HG03280 (cell line): ENCODE results near the gene BNC2.

Experiments
- ATAC-seq: cut with Tn5 transposase; IDR thresholded peaks from one replicate; pipeline ENCODE4 v1.9.1; 2021; ENCODE audit warnings: mild to moderate bottlenecking, moderate library complexity; ENCODE audit not compliant: unreplicated experiment

BNC2 gene

DNA sequence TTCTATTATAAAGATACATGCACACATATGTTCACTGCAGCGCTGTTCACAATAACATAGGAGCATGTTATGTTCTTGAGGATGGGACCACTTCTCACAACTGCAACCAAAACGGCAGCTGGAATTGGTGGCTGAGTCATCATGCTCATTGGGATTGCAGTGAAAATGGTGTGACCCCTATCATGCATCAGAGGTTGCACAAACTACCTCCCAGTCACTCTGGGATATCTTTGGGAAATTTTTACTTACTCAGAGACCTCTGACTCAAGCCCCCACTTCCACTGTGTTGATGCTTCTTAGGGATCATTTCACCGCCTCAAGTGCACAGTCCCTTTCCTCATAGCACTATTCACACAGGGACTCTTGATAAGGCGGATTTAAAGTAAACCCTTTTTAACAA lies 474.1 kb downstream of the BNC2 start:
- no peak for ATAC-seq

DNA sequence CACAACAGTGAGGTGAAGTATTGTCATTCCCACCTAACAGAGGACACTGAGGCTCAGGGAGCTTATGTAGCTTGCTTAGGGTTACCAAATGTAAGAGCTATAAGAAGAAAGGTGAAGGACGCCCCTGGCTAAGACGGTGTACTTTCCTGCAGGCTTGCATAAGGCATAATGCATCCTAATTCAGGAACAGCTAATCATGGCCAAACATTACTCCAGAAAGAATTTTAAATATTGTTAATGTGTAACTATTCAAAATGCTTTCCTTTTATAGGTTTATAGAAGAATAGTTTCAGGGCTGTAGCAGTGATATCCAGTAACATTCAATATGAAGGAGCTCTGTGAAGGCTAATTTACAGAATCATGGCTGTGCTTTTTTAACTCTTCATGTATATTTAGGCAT lies 479.1 kb downstream of the BNC2 start:
- no peak for ATAC-seq

DNA sequence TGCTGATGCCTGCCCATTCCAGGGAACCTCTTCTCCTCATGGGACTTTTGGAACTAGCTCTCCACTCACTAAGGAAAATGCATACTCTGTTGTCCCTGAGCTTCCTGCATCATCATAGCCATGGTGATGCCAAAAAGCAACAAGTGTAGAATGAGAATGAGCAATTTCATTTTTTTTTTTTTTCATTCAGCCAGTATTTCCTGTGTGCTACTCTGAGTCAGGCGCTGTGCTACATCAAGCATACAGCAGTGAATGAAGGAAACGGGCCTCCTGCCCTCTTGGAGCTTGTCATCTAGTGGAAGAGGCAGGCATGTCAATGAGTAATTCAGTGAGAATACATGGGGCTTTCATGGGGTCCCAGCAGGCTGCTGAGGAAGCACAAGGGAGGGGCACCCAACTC lies 483.1 kb downstream of the BNC2 start:
- no peak for ATAC-seq

DNA sequence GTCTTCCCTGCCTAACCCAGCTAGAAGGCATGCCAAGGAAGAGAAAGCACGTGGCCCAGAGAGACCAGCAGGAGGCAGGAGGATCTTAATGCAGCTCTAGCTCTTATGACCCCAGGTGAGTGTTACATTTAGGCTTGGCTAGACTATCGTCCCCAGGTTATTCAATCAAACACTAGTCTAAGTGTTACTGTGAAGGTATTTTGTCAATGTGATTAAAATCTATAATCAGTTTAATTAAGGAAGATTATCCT lies 483.7 kb downstream of the BNC2 start:
- no peak for ATAC-seq

DNA sequence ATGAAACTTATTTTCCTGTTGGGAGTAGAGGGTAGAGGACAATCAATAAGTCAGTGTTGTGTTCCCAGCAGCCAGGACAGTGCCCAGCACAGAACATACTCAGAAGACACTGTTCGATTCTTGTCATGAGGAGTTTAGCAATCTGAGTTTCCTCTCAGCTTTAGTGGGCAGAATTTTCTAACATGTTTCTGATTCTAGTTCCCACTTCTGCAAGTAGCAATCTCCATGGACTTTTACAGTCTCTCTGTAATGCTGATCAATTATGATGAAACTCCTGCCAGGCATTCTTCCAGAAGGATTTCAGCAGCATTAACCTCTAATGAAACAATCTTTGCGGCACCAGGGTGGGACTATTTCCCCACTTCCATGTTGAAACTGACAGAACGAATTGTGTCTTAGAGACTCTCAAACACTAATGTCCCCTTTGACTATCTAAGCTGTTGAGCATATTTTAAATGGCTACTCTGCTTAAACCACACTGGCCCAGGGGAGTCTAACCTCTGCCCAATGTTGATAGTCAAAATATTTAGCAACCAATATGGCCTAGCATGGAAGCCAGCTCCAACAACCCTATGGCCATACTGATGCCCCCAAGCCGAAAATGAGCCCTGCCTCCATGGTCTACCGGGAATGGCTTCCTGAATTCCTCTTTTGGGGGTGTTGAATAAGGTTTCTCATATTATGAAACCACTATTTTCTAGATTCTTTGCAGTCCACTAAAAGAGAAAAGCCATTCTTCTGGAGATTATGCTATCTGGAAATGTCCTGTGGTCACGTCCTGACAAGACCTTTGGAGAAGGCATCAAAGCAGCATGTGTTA lies 484.3 kb downstream of the BNC2 start:
- ATAC-seq = no peak

DNA sequence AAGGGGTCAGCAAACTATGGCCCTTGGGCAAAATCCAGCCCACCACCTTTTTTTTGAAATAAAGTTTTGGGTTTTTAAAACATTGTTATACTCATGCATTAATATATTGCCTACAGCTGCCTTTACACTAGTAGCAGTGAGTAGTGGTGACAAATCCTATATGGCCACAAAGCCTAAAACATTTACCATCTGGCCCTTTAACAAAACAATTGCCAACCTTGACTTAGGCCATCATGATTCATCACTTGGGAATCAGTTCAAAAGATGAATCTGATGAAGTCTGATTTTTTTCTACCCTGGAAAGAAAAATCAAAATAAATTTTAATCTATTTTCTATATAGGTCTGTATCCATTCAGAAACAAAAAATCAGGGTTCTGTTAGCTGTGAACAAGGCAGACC lies 484.9 kb downstream of the BNC2 start:
- ATAC-seq = no peak

DNA sequence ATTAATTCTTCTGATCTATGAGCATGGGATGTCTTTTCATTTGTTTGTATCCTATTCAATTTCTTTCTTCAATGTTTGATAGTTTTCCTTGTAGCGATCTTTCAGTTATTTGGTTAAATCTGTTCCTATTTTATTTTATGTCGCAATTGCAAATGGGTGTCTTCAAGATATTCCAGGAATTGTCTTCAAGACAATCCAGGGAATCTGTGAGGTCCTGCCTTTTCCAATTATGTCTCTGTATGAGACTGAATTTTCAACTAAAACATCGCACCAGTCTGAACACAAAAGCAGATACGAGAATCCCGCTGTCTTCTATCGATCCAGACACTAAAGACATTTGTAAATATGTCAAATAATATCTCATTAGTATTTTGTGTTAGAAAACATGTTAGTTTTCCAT lies 485.5 kb downstream of the BNC2 start:
- ATAC-seq = no peak

DNA sequence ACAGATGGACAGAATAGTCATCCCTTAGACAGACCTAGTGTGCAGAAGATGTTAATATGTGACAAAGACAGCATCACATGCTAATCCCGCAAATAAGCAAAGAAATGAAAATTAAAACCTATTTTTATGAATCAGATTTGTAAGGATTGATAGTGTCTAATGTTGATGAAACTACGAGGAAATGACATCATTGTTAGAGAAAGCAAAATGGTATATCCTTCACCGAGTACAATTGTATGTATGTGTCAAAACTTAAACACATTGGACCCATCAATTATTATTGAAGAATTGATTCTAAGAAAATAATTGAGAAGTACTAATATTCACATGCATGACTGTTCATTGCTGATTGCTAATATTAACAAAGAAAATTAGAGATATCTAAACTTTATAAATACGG lies 493.2 kb downstream of the BNC2 start:
- ATAC-seq = no peak

DNA sequence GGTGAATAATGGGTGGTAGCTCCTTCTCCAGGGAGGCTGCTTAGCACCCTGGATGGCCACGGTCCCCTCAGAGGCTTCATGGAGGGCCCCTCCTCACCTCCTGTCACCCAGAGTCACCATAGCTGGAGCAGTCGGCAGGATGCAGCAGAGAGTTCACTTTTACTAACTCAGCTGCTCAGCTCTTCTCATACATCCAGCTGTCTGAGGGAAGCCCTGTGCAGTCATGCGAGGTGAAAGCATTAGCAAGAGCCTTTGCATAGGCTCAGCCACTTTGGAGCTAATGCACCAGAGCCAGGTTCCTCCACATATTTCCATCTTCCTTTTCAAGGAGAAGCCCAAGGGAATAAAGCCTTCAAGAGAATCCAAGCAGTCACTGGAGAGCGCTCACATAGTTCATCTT lies 499.2 kb downstream of the BNC2 start:
- no peak for ATAC-seq

DNA sequence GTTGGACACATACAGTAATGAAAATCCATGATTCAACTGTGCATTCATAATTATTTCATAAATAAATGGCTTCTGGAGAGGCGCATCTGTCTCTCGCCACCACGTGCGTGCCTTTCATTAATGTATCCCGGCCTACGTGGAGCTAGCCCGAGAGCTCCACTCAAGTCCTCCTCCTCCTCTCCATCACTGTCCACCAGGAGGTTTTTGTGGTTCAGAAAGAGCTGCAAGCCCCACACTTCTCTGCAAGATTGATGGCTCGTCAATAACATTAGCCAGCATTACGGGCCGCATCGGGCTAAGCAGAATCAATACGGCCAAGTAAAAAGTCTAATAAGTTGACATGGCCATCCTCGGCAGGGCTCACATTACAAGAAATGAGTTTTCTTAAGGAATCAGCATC lies 499.8 kb downstream of the BNC2 start:
- ATAC-seq = no peak

DNA sequence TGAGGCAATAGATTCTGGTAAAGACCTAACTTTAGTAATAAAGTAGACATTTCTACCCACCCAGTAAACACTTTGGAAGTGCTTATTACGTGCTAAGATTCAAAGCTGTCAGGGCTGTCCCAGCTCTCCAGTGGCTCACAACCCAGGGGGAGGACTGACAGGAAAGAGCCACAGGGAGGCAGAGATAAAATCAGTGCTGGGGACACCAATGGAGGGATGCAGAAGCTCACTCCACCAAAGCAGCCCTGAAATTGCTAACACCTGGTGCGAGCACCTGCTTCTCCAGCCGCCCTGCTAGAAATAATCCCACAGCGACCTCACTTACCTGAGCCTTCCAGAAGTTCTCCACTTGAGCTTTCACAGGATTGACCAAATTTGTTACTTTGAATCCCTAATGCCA lies 501.0 kb downstream of the BNC2 start:
- no peak for ATAC-seq

DNA sequence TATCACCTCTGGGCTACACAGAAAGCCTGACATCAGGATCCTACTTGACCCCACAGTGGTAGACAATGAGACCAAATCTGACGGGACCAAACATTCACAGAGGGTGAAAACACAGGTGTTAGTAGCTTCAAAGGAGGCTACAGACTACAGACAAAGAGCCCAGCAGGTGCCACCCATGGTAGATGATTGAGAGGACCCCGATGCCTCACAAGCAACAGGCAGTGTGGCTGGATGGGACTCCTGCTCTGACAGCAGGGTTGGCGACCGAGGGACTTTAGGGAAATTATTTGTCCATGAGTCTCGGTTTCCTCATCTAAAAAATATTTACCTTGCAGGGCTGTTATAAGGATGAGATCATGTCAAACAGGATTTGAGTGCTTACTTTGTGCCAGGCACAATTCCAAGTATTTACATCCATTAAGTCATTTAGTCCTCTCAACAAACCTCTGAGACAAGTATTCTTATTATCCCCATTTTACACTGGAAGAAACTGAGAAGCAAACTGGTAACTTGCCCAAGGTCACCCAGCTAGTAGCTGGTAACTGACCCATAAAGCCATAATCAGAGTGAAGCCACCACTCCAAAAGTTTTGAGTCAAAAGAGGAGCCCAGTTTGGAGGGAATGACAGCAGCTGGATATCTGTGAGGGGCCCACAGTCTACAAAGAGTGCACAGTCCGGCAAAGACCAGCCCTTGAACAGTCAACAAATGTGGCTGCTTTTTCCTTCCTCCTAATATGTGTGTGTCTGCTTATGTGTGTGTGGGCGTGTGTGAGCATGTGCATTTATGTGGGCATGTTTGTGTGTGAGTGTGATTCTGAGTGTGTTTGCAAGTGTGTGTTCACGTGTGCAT lies 502.0 kb downstream of the BNC2 start:
- ATAC-seq = no peak

DNA sequence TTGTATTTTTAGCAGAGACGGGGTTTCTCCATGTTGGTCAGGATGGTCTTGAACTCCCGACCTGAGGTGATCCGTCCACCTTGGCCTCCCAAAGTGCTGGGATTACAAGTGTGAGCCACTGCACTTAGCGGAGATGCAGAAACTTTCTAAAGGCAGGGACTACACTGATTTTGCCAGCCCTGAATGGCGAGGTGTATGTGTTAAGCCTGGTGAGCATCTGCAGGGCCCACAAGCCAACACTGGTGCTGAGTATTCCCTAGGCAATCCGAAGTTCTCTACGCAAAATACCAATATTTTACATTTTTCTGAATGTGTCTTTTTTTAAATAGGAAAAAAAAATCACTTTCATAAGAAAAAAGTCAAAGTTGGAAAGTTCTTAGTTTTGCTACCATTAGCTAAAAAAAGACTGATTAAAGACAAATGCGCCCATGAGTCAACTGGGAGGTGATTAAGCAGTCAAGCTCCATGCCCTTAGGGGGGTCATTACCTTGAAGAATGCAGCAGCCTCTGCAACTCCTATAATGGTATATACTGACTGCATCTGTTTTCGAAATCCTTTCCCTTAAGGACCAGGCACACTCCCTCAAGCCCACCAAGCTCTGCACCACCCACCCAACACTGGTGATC lies 502.8 kb downstream of the BNC2 start:
- ATAC-seq = no peak

DNA sequence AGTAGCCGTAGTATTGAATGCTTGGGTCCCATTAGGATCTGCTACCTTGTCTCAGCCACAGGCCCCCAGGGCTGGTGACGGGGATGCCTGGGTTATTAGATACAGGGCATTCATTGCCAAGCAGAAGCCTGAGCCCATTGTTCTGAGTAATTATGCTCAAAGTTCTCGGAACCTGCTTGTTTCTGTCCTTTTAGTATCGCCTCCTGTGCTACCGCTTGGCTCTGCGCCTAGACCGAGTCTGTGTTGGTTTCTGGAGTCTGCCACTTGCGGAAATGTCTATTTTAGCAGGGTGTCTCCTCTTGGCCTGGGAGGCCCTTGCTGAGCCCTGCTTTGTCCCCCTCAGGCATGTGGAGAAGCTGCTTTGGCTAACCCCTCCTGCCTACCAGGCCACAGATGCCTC lies 506.1 kb downstream of the BNC2 start:
- no peak for ATAC-seq

DNA sequence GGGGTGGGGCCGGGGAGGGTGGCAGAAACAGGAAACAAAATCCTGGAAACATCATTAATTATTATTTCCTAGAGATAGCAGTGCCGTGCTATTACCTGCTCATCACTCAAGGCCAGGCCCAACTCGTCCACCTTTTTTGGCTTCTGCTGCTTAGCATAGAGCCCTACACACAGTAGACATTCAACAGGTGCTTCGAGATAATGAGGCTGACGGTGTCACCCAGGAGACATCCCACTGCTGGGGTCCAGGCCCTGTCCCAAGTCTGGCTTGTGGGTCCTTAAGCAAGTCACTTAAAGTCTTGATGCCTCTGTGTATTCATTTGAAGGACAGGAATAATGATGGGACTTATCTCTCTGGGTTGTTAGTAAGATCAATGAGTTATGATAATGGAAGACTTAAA lies 506.6 kb downstream of the BNC2 start:
- no peak for ATAC-seq

DNA sequence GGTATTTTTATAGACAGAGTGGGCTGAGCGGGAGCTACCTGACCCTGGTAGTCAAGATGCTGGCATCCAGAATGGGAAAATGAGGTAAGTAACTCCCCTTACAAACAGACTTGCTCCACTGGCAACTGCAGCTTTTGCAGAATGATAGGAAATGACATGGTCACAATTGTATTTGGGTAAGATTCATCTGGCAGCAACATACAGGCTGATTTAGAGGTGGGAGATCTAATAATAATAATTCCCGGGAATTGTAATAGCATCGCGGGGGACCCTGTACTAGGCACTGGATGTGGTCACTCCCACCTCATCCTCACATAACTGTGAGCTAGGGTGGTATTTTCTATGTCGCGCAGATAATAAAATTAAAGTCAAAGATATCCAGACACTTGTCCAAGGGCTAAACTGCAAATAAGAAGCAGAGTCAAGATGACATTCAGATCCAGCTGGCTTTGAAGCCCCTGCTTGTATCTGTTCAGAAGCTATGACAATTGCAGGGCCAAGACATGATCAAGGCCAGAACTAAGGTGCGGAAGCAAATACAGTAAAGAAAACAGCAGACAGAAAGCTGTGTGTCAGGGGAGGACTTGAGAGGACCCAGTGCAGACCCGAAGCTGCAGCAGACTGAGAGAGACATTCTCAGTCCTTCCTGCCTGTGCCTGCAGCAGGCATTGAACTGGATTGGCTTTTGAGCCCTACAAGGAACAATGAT lies 507.2 kb downstream of the BNC2 start:
- ATAC-seq = no peak

DNA sequence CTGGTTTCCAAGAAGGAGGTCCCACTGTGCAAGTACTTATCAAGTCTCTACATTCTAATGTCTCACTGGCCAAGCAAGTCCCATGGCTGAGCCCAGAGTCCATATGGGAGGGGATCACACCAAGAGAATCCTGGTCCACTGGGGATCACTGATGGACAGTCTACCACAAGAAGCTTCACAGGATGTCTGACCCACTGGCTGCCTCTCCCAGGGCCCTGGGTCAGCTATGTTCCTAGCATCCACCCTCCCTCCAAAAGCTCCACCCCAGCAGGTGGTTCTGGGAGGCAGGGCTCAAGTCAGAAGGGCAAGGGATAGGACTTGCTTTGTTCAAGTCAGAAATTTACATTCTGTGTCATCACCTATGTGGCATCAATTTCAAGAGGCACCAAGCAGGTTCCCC lies 508.5 kb downstream of the BNC2 start:
- ATAC-seq = no peak

DNA sequence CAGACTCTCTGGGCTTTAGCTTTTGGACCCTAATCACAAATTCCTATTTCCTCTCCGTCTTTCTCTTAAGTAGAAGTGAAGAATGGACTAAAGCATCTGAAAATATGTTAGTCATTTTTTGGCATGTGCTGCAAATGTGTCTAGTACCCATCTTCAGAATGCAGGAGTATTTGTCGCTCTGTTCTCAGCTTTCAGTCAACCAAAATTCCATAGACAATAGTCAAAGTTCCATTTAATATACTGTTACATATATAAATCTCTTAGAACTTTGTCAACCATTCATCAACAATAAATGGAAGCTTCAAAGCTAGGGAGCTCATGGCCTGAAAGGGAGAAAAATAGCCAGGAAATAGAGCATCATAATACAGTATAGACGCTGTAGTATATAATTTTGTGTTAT lies 509.4 kb downstream of the BNC2 start:
- ATAC-seq = no peak

DNA sequence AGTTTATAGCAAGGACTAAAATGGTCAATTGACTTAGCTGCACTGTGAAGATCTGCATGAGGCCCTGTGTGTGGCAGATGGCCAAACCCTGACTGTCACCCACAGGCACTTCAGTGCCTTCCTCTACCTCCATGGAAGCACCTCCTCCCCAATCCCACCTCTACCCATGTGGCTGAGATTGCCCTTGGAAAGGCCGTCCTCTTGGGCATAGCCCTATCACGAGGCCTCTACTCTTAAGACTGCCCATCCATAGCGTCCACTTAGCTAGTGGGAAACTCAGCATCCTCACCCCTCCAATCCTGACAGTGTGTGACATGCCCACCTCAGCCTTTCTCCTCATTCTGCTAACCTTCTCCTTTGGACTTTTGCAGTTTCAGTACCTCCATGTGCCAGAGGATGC lies 510.2 kb downstream of the BNC2 start:
- ATAC-seq = no peak
